Endothelial cell of umbilical vein (primary cell): Measurements from ENCODE around the gene RALB. TPM values are rescaled to one million over a fixed set of nuclear protein-coding genes. Genes with fewer than 3 reads are reported as not detected.

Source experiments
- BruUV-seq: library from RNA; stranded (reverse); fragments of 400-500 nt; replicated peaks from 2 replicates; lab custom pipeline; 2021; lab: Mats Ljungman, UMichigan
- CTCF ChIA-PET: fragments of 300-600, 350-600 bp; sonication (Branson Sonifier 250); formaldehyde crosslinking; loops from one replicate; lab custom pipeline; 2021; ENCODE audit warnings: antibody characterized with exemption, inconsistent platforms; lab: Charles Lee
- POLR2A ChIA-PET: fragments of 300-600, 350-600 bp; sonication (Branson Sonifier 250); formaldehyde crosslinking; loops from one replicate; lab custom pipeline; 2021; ENCODE audit warnings: antibody characterized with exemption, inconsistent platforms; lab: Charles Lee
- DNase-seq: peaks from one replicate; pipeline ENCODE4 v3.0.0-alpha.2; 2011; ENCODE audit warnings: low read depth, low spot score
- FAIRE-seq: peaks from 2 replicates; lab custom pipeline; 2011; peaks lifted over from hg19 to GRCh38; lab: Jason Lieb, UNC
- H2AFZ ChIP-seq: 2 replicates; pipeline ENCODE4 v1.6.0; 2012; ENCODE audit warnings: low read depth, low read length, control low read depth, inconsistent platforms
- H3K27ac ChIP-seq: 2 replicates; pipeline ENCODE4 v1.5.1; 2011; ENCODE audit warnings: low read depth, mild to moderate bottlenecking, control low read depth, low read length, moderate library complexity; ENCODE audit not compliant: insufficient read depth
- H3K27me3 ChIP-seq, 2 experiments: 2 replicates each; pipeline versions ENCODE4 v1.6.0 to v1.6.1; 2011; ENCODE audit warnings: low read length in 2 of 2, mixed read lengths in 1 of 2; ENCODE audit not compliant: control insufficient read depth in 2 of 2, insufficient read depth in 2 of 2
- H3K36me3 ChIP-seq, 2 experiments: 2 replicates in 1 of 2; 3 replicates in 1 of 2; pipeline ENCODE4 v1.5.1; 2011; ENCODE audit warnings: low read length in 2 of 2, mild to moderate bottlenecking in 1 of 2, moderate library complexity in 1 of 2; ENCODE audit not compliant: control insufficient read depth in 2 of 2, insufficient read depth in 2 of 2; ENCODE audit errors: extremely low read depth in 1 of 2
- H3K4me1 ChIP-seq: 3 replicates; pipeline ENCODE4 v1.5.1; 2011; ENCODE audit warnings: mild to moderate bottlenecking, low read length; ENCODE audit not compliant: control insufficient read depth, insufficient read depth; ENCODE audit errors: extremely low read depth
- H3K4me2 ChIP-seq: 2 replicates; pipeline ENCODE4 v1.6.1; 2011; ENCODE audit warnings: low read length, control low read depth, mixed read lengths; ENCODE audit not compliant: insufficient read depth
- H3K4me3 ChIP-seq, 3 experiments: fragments of 200-600 bp in 1 of 3; sonication (generic), shearing (Covaris generic) in 1 of 3; replicated peaks in 1 of 3; 2 replicates each; pipeline ENCODE4 v1.5.1; 2011 to 2016; ENCODE audit warnings: control low read depth in 3 of 3, low read length in 3 of 3, mild to moderate bottlenecking in 2 of 3, inconsistent platforms in 1 of 3, low read depth in 1 of 3, moderate library complexity in 1 of 3; ENCODE audit not compliant: insufficient read depth in 1 of 3
- H3K79me2 ChIP-seq: 2 replicates; pipeline ENCODE4 v1.6.0; 2012; ENCODE audit warnings: low read length, inconsistent platforms; ENCODE audit not compliant: control insufficient read depth, insufficient read depth
- H3K9ac ChIP-seq: replicated peaks from 2 replicates; pipeline ENCODE3; 2011; ENCODE audit warnings: low read length, control low read depth; ENCODE audit not compliant: insufficient read depth; ENCODE audit errors: extremely low read depth
- H3K9me1 ChIP-seq: replicated peaks from 3 replicates; pipeline ENCODE4 v1.6.0; 2011; ENCODE audit warnings: mild to moderate bottlenecking, low read length; ENCODE audit not compliant: control insufficient read depth, insufficient read depth; ENCODE audit errors: extremely low read depth
- H3K9me3 ChIP-seq: replicated peaks from 2 replicates; pipeline ENCODE4 v1.5.1; 2012; ENCODE audit warnings: low read length, inconsistent platforms; ENCODE audit not compliant: control insufficient read depth, insufficient read depth
- H4K20me1 ChIP-seq: replicated peaks from 2 replicates; pipeline ENCODE3; 2011; ENCODE audit warnings: mild to moderate bottlenecking, low read length; ENCODE audit not compliant: control insufficient read depth, insufficient read depth; ENCODE audit errors: extremely low read depth
- CTCF ChIP-seq, 2 donors: IDR thresholded peaks; 1 replicate in 1 of 2; 2 replicates in 1 of 2; pipeline ENCODE4 v1.5.1; 2011; ENCODE audit warnings: low read length in 2 of 2, mild to moderate bottlenecking in 2 of 2, moderate library complexity in 2 of 2, control low read depth in 1 of 2, inconsistent platforms in 1 of 2, low read depth in 1 of 2; ENCODE audit not compliant: insufficient read depth in 1 of 2; ENCODE audit errors: extremely low read depth in 1 of 2
- EZH2 ChIP-seq: IDR thresholded peaks from 2 replicates; pipeline ENCODE4 v1.6.1; 2012; ENCODE audit warnings: borderline replicate concordance, low read depth, mild to moderate bottlenecking, moderate library complexity, low read length, inconsistent platforms; ENCODE audit not compliant: severe bottlenecking
- FOS ChIP-seq: IDR thresholded peaks from 2 replicates; pipeline ENCODE4 v1.6.1; 2011; ENCODE audit warnings: mild to moderate bottlenecking, low read length, moderate library complexity, borderline replicate concordance; ENCODE audit not compliant: insufficient read depth
- GATA2 ChIP-seq: IDR thresholded peaks from 2 replicates; pipeline ENCODE4 v1.7.0; 2011; ENCODE audit warnings: low read depth, mild to moderate bottlenecking, moderate library complexity, mixed read lengths, low read length; ENCODE audit not compliant: insufficient read length, insufficient read depth
- JUN ChIP-seq: IDR thresholded peaks from 2 replicates; pipeline ENCODE4 v1.6.1; 2011; ENCODE audit warnings: borderline replicate concordance, low read depth; ENCODE audit not compliant: insufficient read length, insufficient read depth
- MAX ChIP-seq: IDR thresholded peaks from 2 replicates; pipeline ENCODE4 v1.6.1; 2011; ENCODE audit not compliant: insufficient read depth, insufficient read length
- MYC ChIP-seq: IDR thresholded peaks from one replicate; pipeline ENCODE4 v1.6.1; 2011; ENCODE audit warnings: mild to moderate bottlenecking, low read depth, low read length
- POLR2A ChIP-seq: IDR thresholded peaks from 2 replicates; pipeline ENCODE4 v1.6.1; 2012; ENCODE audit warnings: low read depth, mild to moderate bottlenecking, control low read depth, low read length
- POLR2AphosphoS5 ChIP-seq: IDR thresholded peaks from 2 replicates; pipeline ENCODE4 v1.6.1; 2012; ENCODE audit warnings: low read depth, mild to moderate bottlenecking, control low read depth, low read length, moderate library complexity; ENCODE audit not compliant: insufficient read depth
- dilution Hi-C: fragments of 300-500 bp; cut with MboI; formaldehyde crosslinking; loops from one replicate; pipeline ENCODE4 v1.15.0; 2019; ENCODE audit warnings: low sequenced_read_pairs; ENCODE audit not compliant: extremely low pct_ligation_motif_present
- intact Hi-C: fragments of 100-400 bp; cut with micrococcal nuclease; formaldehyde crosslinking; loops from one replicate; pipeline ENCODE4 v1.10.0; 2022
- polyA plus RNA-seq, 4 experiments: library from polyadenylated mRNA; depleted of rRNA in 3 of 4; stranded (reverse) in 3 of 4; unstranded in 1 of 4; fragments of >200 nt; gene quantifications; 2 replicates each; pipeline versions ENCODE4 v1.2.1 to v1.2.3, GENCODE V29; 2011 to 2012; ENCODE audit warnings: missing spikeins in 1 of 4
- total RNA-seq: library from RNA; stranded (reverse); gene quantifications from 2 replicates; pipeline ENCODE4 v1.2.3, GENCODE V29; 2021

The RALB gene
- total and polyA plus RNA-seq, 2 donors (not counting 3 experiments of a cell fraction or from before 2014, with no cell fraction given) = 105 to 115 TPM

- Histone ChIP-seq H3K4me3 (no peak overlapping the region), H4K20me1 (no peaks in the 10 kb centered on the region)
- POLR2A ChIA-PET = no interaction called here
Measured at GRCh38 chr2:120298173-120298835, 45.7 kb downstream of the RALB start.

More at GRCh38 chr2:120298173-120298835, 45.7 kb downstream of the RALB start:
- no TSS peak for BruUV-seq
- intact Hi-C loops = no loop called here
- CTCF ChIA-PET = interaction anchor here (1.2 to 3.2 kb wide), 2 partner anchors 15 to 42 kb away, joined by 3 to 13 read pairs; no protein-coding TSS in a partner anchor
- no peak for TF ChIP-seq CTCF (IDR thresholded peaks at IDR 0.05; ENCODE audit: extremely low read depth in 1 of 2, insufficient read depth in 1 of 2, low read depth in 1 of 2, low read length in 2 of 2)
- no peak for TF ChIP-seq GATA2
- no peak for TF ChIP-seq POLR2A
- TF ChIP-seq FOS = no peak
- no peak for TF ChIP-seq MYC
- TF ChIP-seq EZH2 = no peak
- TF ChIP-seq MAX = no peak
- TF ChIP-seq JUN = no peak
- no peak for TF ChIP-seq POLR2AphosphoS5
- H3K79me2 ChIP-seq = no peaks in the 10 kb centered on the region
- DNase-seq (no peak), FAIRE-seq (no peak)
- no peak overlapping the region for H2AFZ ChIP-seq
- H3K36me3 ChIP-seq = peaks cover 9 to 42% of the 10 kb centered on the region in 2 experiments
- H3K4me2 ChIP-seq = no peak overlapping the region
- H3K9me1 ChIP-seq = no peaks in the 10 kb centered on the region
- H3K27me3 ChIP-seq = no peaks in the 10 kb centered on the region
- dilution Hi-C loops = no loop called here
- H3K9ac ChIP-seq = no peak overlapping the region
- H3K9me3 ChIP-seq = no peaks in the 10 kb centered on the region
- H3K27ac ChIP-seq = no peak overlapping the region
- H3K4me1 ChIP-seq = no peaks in the 10 kb centered on the region
